Embryonic facial prominence (tissue), 1 donor: ENCODE measurements around the gene SLC22A3.
"Not testable (repeated sequence)": the region's sequence is repeated elsewhere in the genome, so short reads cannot be mapped to it uniquely, and the experiment has no call there.

Source experiments
- DNase-seq: peaks from one replicate; pipeline ENCODE4 v3.0.0-alpha.2; 2016; ENCODE audit errors: extremely low spot score

Gene SLC22A3

DNA sequence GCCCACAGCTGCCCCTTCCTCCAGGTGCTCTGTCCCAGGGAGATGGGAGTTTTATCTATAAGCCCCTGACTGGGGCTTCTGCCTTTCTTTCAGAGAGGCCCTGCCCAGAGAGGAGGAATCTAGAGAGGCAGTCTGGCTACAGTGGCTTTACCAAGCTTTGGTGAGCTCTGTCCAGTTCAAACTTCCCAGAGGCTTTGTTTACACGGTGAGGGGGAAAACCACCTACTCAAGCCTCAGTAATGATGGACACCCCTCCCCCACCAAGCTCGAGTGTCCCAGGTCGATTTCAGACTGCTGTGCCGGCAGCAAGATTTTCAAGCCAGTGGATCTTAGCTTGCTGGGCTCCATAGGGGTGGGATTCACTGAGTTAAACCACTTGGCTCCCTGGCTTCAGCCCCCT, 25.4 kb downstream of the SLC22A3 start:
- DNase-seq = not testable (repeated sequence)

DNA sequence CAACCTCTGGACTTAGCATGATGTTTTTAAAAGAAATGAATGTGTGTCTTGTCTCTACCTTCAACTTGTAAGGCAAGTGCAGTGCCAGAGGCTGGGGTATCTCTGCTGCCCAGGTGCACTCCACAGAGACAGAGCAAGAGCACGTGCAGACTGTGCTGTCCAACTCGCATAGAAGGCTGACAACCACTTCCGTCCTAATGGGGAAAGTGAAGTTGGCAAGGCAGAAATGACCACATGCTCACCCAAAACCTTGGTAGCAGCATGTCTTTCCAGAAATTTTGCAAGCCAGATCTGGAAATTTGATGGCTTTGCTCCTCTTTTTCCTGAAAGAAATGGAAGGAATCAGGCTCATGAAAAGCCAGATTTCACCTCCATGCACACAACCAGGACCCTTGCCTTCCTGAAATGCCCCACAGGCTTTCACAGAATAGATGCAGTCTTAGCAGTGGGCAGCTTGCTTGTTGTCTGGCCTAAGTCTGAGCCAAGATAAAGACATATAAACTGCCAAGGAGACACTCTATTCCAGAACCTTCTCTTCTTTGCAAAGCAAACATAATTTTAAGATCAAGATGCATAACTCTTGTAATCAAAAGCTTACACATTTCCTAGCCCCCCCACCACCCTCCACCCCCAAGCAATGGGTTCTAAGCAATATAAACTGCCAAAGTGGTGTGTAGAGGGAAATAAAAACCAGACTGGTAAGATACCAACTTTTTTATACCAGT, 26.8 kb downstream of the SLC22A3 start:
- no peak for DNase-seq

DNA sequence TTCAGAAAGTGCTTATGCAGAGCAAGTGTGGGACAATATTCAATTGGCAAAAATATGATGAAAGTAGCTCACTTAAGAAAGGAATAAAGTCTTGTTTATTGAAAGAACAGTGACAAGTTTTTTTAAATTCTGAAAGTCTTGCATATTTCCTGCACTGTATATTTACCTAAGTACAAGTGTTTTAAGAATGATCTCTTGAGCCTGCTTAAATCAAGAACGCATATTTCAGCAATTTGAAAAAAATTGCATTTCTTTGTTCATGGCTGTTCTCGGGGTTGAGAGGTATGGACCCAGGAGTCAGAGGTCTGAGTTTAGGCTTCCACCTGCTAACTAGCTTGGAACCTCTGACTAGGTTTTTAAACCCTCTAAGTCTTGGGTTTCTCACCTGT, 27.4 kb downstream of the SLC22A3 start:
- no peak for DNase-seq

DNA sequence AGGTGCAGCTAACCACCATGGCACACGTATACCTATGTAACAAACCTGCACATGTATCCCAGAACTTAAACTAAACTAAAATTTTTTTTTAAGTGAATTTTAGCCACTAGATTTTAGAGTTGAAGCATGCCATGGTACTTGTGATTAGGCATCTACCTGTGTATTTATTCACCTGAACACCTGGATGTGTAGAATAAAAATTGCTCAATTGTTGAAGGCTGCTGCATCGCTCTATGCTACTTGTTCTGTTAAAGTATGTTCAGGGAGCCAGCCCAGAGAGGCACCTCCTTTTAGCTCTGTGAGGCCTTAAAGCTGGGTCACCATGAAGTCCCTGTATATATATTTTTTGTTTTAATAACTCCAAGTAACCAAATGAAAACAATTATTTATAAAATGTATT, 28.3 kb downstream of the SLC22A3 start:
- no peak for DNase-seq

DNA sequence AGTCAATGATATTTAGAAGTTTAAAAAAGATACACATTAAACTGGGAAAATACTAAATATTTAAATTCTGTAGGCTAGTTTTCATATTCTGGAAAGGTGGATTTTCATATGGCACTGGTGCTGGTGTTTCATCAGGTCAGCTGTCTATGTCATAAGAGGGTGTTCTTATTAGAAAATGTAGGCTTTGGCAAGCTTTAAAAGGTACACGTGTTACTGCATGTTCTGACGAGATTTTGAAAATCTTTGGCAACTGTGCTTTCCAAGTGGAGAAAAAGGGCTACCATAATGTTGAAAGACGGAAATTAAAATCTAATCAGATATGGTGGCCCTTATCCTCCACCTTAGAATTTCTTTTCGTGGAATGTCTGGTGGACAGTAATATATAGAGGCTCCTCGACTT, 30.0 kb downstream of the SLC22A3 start:
- no peak for DNase-seq

DNA sequence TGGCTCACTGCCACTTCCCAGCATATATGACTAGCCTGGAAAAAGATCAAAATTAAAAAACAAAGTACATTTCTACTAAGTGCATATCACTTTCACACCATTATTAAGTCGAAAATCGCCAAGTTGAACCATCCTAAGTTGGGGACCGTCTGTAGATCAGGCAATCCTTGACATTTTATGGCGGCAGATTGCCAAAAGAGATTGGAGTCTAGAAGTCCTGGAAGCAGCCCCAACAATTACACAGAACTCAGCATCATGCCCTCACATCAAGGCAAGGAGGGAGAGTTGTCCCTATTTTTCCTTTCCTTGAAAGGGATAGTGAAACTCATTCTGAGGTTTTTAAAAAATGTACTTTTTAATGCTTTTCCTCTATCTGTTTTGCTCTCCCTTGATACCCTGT, 30.7 kb downstream of the SLC22A3 start:
- DNase-seq = no peak

DNA sequence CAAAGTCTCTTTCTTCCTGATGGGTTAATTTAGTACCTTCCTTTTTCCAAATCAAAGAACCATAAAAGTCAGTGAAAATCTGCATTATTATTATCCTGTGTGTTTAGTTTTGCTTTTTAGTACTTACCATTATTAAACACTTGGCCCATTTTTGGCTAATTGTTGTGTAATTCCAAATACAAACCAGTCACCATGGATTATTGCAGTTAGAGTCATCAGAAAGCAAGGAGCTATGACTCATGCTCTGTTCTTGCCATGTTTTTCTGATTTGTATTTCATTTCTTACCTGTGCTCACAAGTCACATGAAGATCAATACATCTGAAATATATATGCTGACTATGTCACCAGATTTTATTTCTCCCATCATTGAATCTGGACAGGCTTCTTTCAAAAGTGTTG, 31.3 kb downstream of the SLC22A3 start:
- DNase-seq = no peak

DNA sequence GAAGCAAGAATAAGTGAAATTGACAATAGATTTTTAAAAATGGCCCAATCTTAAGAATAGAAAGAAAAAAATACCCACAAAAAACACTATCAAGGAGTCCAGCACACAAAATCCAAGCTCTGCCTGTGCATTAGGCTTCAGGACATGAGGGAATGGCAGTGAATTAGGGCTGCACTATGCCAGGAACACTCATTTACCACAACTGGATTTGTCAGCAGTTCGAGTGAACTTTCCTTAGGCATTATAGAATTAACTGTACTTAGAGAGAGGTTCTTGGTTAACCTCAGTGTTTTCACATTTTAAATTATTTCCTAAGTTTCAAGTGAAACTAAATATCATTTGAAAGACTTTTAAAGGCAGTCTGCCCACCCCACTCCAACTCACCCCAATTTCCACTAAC, 34.8 kb downstream of the SLC22A3 start:
- no peak for DNase-seq

DNA sequence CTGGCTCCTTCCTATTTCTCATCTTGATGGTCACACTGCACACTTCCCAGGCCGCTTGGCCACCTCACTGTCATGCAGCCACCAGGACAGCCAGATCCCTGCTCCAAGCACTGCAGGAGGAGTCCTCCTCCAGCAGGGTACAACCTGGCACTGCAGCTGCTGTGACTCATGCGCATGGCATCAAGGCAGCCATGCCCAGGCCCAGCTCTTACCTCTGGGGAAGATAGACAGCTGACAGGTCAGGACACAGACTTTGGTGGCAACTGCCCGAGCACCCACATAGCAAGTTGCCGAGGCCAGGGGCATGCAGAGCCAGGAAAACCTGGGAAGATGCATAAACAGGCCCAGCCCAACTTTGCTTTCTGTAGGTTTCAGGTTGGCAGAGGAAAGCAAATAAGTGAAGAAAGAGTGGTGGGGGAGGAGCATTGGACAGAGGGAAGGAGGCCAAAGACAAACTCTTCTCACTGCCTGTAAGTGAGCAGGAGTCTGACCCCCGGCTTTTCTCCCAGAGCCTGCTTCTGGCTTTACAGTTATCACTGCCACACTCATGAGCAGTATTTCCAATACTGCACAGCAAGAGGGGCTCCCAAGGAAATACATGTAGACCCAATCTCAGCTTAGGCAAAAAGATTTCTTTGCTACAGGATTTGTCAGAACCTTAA, 38.8 kb downstream of the SLC22A3 start:
- no peak for DNase-seq

DNA sequence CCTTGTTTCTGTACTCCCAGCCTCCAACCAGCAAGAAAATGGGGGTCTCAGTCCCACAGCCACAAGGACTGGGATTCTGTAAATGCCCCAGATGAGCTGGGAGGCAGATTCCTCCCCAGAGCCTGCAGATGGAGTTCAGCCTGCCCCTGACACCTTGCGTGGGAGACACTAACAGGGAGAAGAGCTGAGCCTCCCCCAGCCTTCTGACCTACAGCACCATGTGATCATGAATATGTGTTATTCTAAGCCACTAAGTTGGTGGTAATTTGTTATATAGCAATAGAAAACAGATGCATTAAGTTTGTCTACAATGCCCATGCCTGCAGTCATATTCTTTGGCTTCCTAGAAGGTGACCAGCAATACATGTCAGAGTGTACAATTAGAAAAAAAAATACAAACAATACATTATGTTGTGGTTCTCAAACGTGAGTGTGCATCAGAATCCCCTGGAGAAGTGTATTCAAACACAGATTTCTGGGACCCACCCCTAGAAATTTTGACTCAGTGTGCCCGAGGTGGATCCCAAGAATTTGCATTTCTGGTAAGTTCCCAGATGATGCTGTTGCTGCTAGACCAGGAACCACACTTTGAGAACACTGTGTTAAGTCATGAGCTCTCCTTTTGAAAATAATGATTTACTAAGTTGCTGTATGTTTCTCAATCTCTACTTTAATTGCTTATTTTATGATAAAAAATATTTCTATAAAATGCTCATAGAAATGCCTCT, 39.9 kb downstream of the SLC22A3 start:
- no peak for DNase-seq

DNA sequence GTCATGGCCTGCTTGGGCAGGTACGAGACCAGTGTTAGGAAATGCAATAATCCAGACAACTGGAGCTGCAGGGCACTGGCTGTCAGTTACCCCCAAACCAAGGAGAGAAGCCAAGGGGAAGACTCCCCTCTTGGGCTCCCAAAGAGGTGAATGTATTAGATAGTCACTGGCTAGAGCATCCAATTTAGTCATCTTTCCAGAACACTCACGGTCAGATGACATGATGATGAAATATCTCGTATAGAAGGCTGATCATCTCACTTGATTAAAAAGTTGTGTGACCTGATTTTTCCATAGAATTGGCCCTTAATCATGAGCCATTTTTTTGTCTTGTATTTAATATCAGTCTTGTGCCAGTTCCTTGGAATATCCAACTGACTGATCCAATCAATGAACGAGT, 40.7 kb downstream of the SLC22A3 start:
- no peak for DNase-seq

DNA sequence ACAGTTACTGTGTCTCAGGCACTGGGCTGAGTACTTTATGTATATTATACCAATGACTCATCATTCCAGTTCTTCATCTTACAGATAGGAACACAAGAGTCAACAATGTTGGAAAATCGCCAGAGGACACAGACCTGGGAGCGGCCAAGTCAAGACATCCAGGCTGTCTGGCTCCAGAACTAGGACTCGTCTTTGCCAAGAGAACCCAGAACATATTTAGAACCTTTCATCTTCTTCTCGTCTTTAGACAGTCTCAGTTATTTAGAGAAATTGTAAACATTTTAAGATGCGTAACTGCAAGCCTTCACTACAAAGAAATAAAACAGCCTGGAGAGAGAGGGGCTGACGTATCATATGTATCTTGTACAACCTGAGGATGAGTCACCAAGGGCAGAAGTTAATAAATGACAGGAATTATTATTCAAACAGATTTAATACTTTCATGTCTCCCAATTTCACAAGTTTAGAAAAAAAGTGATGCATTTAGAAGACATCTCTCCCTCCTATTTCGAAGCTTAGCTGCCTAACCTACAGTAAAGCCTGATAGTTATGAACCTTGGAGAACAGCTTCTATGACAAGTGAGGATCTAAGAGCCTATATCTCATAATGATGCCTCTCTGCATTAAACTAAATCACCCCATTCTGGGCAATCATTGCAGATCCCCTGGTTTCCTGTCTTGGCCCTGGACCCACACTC, 43.4 kb downstream of the SLC22A3 start:
- DNase-seq = no peak

DNA sequence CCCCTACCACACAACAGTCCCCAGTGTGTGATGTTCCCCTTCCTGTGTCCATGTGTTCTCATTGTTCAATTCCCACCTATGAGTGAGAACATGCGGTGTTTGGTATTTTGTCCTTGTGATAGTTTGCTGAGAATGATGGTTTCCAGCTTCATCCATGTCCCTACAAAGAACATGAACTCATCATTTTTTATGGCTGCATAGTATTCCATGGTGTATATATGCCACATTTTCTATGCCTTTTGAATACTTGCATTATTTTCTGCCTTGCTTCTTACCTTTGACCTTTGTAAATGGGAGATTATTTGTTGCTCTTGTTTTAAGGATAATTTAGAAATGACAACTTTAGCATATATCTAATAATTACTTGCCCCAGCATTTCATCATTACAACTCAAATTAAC, 45.3 kb downstream of the SLC22A3 start:
- not testable (repeated sequence) for DNase-seq

DNA sequence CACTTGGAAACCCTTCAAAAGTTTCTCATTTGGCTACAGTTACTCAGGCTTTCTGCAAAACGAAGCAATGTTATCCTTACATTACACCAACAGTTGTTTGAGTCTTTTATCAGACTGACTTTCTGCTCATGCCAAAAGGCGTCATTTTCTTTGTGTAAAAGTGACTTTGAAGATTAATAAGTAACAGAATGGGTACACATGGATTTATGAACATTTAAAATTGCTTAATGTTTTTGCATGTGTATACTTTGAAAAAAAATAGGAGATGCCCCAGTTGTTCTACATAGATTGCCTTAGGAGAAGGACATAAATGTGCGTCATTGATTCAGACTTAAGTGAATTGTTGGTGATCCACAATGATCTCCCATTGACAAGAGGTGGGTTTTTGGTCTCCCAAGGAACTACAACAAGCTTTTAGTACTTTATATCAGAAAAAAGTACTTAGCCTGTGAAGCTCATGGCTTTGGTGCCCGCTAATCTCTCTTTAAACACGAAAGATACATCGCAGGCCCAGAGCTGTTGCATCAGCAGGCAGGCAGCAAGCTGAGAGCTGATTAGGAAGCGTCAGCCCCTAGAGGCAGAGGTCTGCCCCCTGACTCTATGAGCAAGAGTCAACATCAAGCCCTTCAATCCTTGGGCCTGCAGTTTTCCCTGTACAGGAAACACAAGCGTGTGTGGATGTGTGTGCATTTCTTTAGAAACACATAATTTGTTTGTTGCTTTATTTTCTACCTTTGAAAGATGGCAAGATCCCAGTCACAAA, 45.9 kb downstream of the SLC22A3 start:
- DNase-seq = no peak

DNA sequence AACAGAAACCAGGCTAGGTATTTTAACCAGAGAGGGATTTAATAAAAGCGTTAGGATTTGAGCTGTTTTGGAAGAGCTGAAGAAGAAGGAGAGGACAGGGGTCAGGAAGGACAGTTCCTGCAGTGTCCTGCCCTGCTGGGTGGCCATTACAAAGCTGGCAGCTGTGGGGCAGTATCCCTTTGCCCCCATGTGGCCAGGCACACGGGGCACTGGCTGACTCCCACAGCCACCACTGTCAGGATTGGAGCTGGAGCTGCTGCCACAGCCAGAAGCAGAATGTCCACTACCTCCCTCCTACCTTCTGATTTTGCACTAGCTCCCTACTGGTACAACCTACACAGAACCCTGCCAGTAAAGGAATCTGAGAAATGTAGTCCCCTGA, 46.5 kb downstream of the SLC22A3 start:
- DNase-seq = no peak

DNA sequence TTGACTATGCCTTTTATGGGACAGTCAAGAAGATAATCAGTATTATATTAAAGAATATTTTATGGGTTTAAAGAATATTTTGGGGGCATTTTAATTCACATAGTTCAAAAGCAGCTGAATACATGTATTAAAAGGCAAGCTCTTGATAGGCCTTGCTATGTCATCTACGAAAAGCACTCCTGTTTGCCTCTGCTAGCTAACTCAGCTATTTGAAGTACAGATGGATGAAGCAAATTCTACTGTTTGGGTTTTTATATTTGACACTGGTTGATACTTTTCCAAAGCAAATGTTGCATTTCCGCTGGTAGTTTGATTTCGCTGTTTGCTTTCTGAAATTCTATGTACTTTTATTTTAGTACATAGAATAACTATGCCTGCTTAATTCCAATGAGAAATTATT, 47.0 kb downstream of the SLC22A3 start:
- no peak for DNase-seq

DNA sequence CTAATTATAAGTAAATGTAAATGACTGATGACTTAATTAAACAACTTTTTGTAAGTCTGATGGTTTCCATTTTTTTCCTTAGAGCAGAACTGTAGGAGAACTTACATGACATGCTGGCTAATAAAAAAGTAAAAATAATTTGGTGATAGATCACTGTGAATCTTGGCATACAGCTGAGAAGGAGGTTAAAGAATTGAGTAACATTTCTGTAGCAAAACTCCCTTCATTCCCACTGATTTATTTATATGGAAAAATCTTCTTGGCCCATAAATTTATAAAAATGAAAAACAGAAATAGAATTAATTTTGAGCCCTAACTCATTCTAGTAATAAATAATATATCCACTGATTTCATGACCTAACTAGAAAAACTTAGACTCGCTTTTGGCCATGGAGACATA, 48.1 kb downstream of the SLC22A3 start:
- no peak for DNase-seq

DNA sequence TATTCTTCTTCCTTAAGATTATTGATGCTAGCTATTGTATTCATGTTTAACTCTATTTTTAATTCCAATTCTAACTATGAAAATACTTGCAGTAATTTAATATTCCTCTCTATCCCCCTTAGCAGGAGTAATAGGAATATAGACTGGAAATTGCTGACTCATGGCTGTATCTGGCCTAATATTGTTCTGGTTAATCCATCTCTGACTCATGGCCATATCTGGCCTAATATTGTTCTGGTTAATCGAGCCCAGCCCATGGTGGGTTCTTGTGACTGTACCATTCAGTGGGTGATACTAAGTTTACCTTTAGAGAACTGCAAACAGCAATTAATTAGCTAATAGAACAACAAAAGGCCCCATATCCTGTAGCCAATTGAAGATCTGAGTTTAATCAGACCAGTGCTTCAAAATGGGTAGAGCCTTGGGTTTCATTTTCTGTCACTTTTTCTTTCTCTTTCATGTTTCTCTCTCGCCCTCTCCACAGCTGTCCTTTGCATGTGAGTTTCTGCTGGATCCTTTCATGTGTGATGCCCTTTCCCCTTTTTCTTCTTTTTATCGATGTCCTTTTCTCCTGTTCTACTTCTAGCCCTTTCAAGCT, 50.6 kb downstream of the SLC22A3 start:
- no peak for DNase-seq

DNA sequence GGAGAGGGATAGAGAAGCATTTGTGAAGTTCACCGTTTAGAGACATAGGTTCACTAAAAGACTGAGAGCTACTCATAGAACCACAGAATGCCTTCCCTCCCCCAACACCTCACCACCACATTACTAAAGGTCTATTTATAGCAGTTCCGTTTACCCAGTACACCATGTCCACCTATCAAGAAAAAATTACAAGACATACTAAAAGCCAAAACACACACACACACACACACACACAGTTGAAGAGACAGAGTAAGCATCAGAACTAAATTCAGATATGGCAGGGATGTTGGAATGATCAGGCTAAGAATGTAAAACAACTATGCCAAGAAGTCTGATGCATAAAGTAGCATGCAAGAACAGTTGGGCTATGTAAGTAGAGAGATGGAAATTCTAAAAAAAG, 52.3 kb downstream of the SLC22A3 start:
- no peak for DNase-seq

DNA sequence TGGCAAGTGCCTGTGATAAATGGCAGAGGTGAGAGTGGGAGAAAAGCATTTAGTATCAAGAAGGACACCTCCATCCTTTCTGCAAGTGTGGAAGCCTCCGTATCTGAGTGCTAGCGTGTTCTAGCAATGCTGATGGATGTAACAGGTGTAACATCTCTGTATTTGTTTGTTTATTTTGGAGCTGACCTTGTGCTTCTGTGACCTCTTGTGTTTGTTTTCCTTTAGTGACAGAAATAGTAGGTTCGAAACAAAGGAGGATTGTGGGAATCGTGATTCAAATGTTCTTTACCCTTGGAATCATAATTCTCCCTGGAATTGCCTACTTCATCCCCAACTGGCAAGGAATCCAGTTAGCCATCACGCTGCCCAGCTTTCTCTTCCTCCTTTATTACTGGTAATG, 60.4 kb downstream of the SLC22A3 start:
- no peak for DNase-seq

DNA sequence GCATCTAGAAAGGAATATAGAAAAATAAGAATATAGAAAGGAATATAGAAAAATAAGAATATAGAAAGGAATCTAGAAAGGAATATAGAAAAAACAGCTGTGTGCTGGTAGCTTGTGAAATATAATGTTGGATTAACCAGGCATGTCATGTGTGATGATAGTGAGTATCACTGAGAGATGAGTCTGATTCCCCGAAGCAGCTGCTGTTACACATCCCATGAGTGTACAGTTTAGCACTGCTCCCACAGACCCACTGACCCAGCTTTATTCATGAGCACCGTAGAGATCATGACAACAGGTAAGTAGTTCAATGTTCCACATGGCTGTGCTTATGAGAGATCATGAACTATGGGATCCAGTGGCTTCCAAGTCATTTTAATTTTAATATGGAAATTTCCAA, 64.8 kb downstream of the SLC22A3 start:
- DNase-seq = no peak
